ENCODE measurements around the gene STK39.

Gene STK39

DNA sequence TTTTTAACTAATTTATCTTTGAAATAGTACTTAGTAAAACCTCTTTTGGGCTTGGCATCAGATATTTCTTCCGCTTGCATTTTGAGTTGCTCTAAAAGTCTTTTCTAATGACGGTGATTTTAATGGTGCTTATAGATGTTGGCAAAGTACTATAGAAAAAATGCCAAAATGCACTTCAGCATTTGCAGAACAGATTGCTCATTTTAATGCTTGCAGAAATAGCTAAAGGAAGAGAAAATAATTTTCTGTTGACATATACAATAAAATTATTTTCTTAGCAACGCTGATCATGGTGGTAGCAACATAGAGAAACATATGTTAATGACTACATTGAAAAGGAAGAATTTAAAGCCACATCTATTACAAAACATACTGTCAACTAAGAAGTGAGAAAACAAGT is 170.7 kb downstream of the STK39 start:
- TF ChIP-seq, protein P1, sequence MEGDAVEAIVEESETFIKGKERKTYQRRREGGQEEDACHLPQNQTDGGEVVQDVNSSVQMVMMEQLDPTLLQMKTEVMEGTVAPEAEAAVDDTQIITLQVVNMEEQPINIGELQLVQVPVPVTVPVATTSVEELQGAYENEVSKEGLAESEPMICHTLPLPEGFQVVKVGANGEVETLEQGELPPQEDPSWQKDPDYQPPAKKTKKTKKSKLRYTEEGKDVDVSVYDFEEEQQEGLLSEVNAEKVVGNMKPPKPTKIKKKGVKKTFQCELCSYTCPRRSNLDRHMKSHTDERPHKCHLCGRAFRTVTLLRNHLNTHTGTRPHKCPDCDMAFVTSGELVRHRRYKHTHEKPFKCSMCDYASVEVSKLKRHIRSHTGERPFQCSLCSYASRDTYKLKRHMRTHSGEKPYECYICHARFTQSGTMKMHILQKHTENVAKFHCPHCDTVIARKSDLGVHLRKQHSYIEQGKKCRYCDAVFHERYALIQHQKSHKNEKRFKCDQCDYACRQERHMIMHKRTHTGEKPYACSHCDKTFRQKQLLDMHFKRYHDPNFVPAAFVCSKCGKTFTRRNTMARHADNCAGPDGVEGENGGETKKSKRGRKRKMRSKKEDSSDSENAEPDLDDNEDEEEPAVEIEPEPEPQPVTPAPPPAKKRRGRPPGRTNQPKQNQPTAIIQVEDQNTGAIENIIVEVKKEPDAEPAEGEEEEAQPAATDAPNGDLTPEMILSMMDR (IDR thresholded peaks at IDR 0.05; ENCODE audit: extremely low read depth, missing control alignments): no peak
- DNase-seq (ENCODE audit: low spot score): no peak

DNA sequence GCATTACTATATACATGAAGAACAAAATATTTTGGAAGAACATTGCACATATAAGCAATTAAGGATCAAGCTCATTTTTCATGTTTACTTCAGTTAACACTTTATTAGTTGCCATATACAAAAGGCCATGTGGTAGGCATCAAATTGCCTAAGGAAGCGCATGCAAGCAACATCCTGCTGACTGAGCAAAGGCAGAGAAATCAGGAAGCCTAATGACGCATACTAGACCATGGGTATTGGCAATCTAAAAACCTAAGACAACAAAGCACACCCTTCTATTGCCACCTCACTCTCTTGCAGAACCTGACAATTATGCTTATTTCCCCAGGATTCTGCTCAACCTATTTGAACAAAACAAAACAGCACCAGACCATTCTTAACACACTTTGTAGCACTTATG is 171.9 kb downstream of the STK39 start:
- no peak for DNase-seq (ENCODE audit: low spot score)
- TF ChIP-seq, protein P1 (IDR thresholded peaks at IDR 0.05; ENCODE audit: extremely low read depth, missing control alignments): no peak

DNA sequence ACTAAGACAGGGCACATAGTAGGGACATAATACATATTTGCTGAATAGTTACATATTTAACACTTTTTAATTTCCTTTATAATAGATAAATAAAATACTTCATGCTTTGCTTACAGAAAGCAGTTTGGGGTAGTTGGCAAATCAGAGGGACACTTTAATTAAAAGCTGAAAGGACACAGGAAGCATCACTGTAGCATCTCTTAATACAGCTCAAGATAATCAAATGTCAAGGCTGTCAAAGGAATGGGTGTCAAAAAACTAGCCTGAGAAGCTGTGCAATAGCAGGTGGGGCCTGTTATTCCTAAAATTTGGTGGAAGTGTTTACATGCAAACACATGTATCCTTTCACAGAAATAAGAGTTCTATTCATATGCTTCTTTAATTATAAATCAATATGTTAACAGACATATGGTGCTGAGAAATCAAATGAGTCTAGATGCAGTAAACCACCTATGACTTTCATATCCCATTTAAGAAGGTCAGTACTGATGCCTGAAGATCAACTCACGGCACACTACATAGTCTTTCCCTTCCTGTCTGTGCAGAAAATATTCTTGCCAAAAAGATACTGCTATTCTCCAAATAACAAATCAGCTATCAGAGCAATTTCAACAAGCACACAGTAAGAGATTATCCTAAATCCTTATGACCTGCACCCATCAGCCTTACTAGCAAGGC is 174.6 kb downstream of the STK39 start:
- DNase-seq (ENCODE audit: low spot score): no peak
- TF ChIP-seq, protein P1 (IDR thresholded peaks at IDR 0.05; ENCODE audit: extremely low read depth, missing control alignments): no peak

DNA sequence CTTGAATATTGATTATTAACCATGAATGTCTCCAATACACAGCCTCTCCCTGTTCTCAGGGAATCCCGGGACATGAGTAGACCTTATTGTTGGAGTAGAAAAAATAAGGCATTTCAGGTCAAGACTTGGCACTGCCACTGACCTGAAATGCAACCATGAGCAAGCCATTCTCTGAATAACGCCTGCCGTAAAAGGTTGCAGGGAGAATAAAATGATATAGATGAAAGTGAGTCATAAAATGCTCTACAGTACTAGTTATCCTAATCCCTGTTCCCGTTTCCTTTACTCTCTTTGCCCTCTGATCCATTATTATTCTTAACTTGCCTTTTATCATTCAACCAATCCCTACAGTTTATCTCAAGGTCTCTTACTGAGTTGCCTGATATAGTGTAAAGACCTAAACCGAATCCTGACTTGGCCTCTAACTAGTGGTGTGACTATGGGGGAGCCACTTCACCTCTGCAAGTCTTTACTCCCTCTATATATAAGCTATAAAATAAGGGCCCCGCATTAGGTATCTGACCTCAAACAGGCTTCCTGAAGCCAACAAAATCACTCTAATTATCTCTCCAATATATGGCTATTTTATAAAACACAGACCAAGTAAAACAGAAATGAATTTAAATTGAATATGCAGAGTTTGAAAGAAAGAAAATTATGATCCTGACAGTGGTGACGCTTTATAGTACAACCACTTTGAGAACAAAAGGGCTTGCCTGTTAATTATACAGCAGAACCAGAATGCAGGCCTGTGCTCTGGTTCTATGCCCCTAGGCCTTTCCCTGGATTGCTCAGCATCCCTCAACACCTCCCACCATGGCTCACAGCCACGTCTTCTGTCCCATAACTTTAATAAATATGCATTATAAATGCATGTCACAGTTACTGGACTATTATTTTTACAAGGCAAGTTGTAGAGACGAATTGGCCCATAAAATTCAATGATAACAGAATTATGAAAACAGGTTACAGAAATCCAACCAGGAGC is 183.1 kb downstream of the STK39 start:
- no peak for DNase-seq (ENCODE audit: low spot score)
- TF ChIP-seq, protein P1 (IDR thresholded peaks at IDR 0.05; ENCODE audit: extremely low read depth, missing control alignments): no peak

DNA sequence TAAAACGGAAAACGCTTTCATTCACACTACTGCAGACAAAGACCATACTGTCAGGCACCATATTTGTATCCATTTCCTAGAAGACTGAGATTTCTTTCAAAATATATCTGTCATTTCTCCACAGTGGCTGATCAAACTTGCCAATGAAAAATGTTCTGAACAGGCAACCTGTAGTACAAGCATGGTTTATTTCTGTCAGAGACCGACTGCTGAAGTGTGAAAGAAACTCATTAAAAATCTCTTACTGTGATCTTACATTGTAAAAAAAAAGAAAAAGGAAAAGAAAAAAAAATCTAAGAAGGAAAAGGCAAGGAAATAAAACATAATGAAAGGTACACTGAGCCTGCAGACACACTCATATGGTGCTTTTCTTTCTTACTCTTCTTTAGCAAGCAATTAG is 184.5 kb downstream of the STK39 start:
- DNase-seq (ENCODE audit: low spot score): no peak
- TF ChIP-seq, protein P1 (IDR thresholded peaks at IDR 0.05; ENCODE audit: extremely low read depth, missing control alignments): no peak

DNA sequence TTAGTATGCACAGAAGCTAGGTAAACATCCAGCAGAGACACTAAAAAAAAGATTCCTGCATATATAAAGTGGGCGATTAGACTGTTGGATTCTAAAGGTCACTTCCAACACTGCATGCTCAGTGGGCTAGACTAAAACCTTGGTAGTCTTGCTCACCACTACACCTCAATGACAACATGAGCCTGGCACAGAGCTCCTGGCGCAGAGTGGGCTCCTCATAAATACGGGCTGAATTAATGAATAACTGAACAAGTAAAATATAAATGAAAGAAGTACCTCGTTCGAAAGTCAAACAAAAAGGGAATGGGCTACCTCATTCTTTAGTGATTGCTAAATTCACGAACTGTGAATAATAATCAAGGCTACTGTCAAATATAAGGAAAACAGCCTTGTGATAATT is 185.3 kb downstream of the STK39 start:
- DNase-seq (ENCODE audit: low spot score): no peak

More for the DNA sequence above, 185.3 kb downstream of the STK39 start:
- TF ChIP-seq, protein P1 (IDR thresholded peaks at IDR 0.05; ENCODE audit: extremely low read depth, missing control alignments): no peak

Data from GM20000 (cell line).